AG09319 (cell line): Measurements from ENCODE around the gene STK40.
A peak's percentile ranks its signal among the peaks of the same experiment; 100 is the strongest.

Experiments
- DNase-seq: peaks from one replicate; pipeline ENCODE4 v3.0.0-alpha.2; 2010; ENCODE audit warnings: low read depth; ENCODE audit errors: extremely low read depth
- CTCF ChIP-seq: IDR thresholded peaks from 2 replicates; pipeline ENCODE4 v1.5.1; 2011; ENCODE audit warnings: low read depth, mild to moderate bottlenecking, inconsistent platforms, low read length, moderate library complexity

The STK40 gene

DNA sequence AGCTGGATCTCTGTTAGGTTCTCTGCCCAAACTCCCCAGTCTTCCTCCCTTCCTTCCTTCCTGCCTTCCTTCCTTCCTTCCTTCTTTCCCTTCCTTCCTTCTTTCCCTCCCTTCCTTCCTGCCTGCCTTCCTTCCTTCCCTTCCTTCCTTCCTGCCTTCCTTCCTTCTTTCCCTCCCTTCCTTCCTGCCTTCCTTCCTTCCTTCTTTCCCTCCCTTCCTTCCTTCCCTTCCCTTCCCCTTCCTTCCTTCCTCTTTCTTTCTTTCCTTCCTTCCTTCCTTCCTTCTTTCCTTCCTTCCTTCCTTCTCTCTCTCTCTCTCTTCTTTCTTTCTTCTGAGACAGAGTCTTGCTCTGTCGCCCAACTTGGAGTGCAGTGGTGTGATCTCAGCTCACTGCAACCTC is 20.7 kb upstream of the STK40 start:
- no peak for TF ChIP-seq CTCF
- DNase-seq, result no peak

- no peak for DNase-seq
- no peak for TF ChIP-seq CTCF
Measured at GRCh38 chr1:36402504-36402890, 16.8 kb upstream of the STK40 start.

DNA sequence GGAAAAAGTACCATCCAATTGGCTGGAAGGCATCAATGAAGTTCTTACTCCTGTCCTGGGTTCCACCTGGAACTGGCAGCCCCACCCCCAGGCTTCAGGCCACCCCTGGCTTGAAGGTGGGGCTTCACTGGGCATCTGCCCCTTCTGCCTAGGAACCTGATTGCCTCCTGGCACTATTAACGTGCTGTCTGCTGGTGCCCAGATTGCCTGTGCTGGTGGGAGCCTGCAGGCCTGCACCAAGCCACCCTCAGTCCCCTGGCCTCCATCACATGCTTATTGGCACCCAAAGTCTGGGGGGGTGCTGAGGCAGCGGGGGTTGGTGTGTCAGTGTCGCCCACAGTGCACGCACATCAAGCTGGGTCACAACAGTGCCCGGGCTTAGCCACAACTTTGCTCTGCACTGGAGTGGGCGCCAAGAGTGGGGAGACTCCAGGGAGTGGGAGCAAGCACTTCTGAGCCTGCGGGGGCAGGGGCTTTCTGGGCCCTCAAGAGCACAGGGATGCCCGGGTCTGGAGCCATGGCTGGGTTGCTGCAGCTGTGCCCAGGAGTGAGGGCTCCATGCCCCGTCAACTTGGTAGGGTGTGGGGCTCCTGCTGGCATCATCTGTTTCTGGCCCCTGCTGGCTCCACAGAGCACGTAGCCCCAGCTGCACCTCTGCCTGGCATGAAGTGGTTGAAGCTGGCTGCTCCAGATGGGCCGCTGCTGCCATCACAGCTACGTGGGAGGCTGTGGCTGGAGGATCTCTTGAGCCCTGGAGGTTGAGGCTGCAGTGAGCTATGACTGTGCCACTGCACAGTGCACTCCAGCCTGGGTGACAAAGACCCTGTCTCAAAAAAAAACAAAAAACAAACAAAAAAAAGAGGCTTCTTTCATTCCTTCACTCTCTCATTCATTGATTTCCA is 16.1 kb upstream of the STK40 start:
- no peak for DNase-seq
- TF ChIP-seq CTCF, result no peak

- no peak for TF ChIP-seq CTCF
Measured at GRCh38 chr1:36400825-36401601, 15.3 kb upstream of the STK40 start.

DNA sequence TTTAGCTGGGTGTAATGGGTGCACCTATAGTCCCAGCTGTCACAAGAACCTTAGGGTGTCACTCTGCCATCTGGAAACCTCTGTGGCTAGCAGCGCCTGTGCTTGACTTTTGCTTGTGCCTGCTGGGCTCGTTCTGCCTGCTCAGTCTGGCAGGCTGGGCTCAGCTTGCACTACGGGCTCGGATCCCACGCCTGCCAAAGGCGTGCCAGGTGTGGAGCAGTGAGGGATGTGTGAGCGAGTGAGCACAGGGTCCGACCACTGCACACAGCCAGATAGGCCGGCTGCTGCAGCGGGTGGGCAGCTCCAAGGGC is 14.7 kb upstream of the STK40 start:
- DNase-seq, result no peak
- TF ChIP-seq CTCF, result no peak

More at GRCh38 chr1:36400825-36401601, 15.3 kb upstream of the STK40 start:
- DNase-seq, result peak; percentile 60

DNA sequence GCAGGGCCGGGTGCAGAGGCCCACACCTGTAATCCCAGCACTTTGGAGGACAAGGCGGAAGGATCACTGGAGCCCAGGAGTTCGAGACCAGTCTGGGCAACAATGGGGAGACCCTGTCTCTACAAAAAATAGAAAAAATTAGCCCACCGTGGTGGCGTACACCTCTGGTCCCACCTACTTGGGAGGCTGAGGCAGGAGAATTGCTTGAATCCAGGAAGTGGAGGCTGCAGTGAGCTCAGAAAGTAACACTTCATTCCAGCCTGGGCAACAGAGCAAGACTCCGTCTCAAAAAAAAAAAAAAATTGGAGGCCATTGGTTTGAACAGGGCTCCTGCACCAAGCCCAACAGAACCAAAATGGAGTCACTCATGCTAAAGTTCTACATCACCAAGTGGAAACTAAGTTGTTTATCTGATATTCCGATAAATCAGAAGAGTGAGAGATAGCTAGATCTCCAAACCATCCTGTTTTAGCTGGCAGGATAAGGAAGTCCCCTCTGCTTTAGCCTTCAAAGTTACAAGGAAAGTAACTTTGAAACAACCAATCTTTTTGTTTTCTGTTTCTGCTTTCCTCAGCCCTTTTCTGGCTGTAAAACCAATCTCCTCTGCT is 12.8 kb upstream of the STK40 start:
- TF ChIP-seq CTCF, result no peak
- DNase-seq, result no peak
